Posterior vena cava (tissue), 2 donors: Measurements from ENCODE around the gene KLF11. TPM values are rescaled to one million over a fixed set of nuclear protein-coding genes. Genes with fewer than 3 reads are reported as not detected.
"Not testable (repeated sequence)": the region's sequence is repeated elsewhere in the genome, so short reads cannot be mapped to it uniquely, and the experiment has no call there.

ENCODE experiments used
- DNase-seq: peaks from one replicate; pipeline ENCODE4 v3.0.0-alpha.2; 2020; ENCODE audit warnings: low spot score
- intact Hi-C, 2 donors: fragments of 100-400 bp; cut with DNase I; formaldehyde crosslinking; loops; one replicate each; pipeline versions ENCODE4 v1.14.1 to v1.14.2; 2022 to 2023
- total RNA-seq, 2 donors: library from RNA; stranded (reverse); fragmentation: NEBNext Ultra II Directional; extraction: Animal tissue kit (Norgen Biotek cat#: 25700); gene quantifications; one replicate each; pipeline ENCODE4 v1.2.1, GENCODE V29; 2021
- donor health status: DM: yes; HTN: yes; CAD: no.
- donor health status: DM: yes; HTN: yes; CAD: no.

Gene KLF11
- total RNA-seq, 2 donors from 2014 or later: 25.0 to 55.4 TPM

GRCh38 chr2:10086950-10087349 is 43.6 kb downstream of the KLF11 start:
- DNase-seq: no peak
- intact Hi-C loops: no loop called here

GRCh38 chr2:10087360-10087759 is 44.0 kb downstream of the KLF11 start:
- peak; percentile 77 for DNase-seq
- intact Hi-C loops: no loop called here

- DNase-seq: no peak
- intact Hi-C loops: no loop called here
These were observed 46.3 kb downstream of the KLF11 start for GRCh38 chr2:10089565-10090190.

GRCh38 chr2:10091182-10091888 is 48.0 kb downstream of the KLF11 start:
- peak; percentile 78 for DNase-seq
- intact Hi-C loops: no loop called here

GRCh38 chr2:10091889-10092244 is 48.5 kb downstream of the KLF11 start:
- intact Hi-C loops, DNase-seq: not testable (repeated sequence)

- intact Hi-C loops: no loop called here
- no peak for DNase-seq
These were observed 51.0 kb downstream of the KLF11 start for GRCh38 chr2:10094271-10094814.

- intact Hi-C loops: loop anchor here in 1 of 2 donors (5.0 kb wide), 1 partner anchor 208 kb away; no protein-coding TSS in a partner anchor
- no peak for DNase-seq
These were observed 51.8 kb downstream of the KLF11 start for GRCh38 chr2:10095175-10095574.

GRCh38 chr2:10096641-10097040 is 53.3 kb downstream of the KLF11 start:
- intact Hi-C loops: loop anchor here in 1 of 2 donors (5.0 kb wide), 1 partner anchor 209 kb away; no protein-coding TSS in a partner anchor
- no peak for DNase-seq

- intact Hi-C loops: loop anchor here in 1 of 2 donors (5.0 kb wide), 1 partner anchor 210 kb away; no protein-coding TSS in a partner anchor
- DNase-seq: peak; percentile 92
These were observed 54.2 kb downstream of the KLF11 start for GRCh38 chr2:10097352-10098148.

- intact Hi-C loops: no loop called here
- DNase-seq: no peak
These were observed 58.1 kb downstream of the KLF11 start for GRCh38 chr2:10101491-10101890.

GRCh38 chr2:10103179-10103578 is 59.8 kb downstream of the KLF11 start:
- peak; percentile 32 for DNase-seq
- intact Hi-C loops: no loop called here

Other genes with a start within 250 kb of the KLF11 start
- gene TAF1B, start 200.1 kb upstream of the KLF11 start, total RNA-seq: 10 to 100 TPM; 20.8 to 21.6 TPM
- 1 to 10 TPM; 1.9 to 2.3 TPM for gene GRHL1, start 91.9 kb upstream of the KLF11 start, total RNA-seq
- gene CYS1, start 36.9 kb downstream of the KLF11 start, total RNA-seq: 1 to 10 TPM; 3.0 to 9.1 TPM
- gene RRM2, start 79.2 kb downstream of the KLF11 start, total RNA-seq: 1 to 10 TPM in 1 of 2 donors, under 1 TPM in 1; 0.67 to 1.5 TPM